Measurements from ENCODE around the gene MSRB1.
A peak's percentile ranks its signal among the peaks of the same experiment; 100 is the strongest.
"Not testable (repeated sequence)": the region's sequence is repeated elsewhere in the genome, so short reads cannot be mapped to it uniquely, and the experiment has no call there.

The MSRB1 gene

DNA sequence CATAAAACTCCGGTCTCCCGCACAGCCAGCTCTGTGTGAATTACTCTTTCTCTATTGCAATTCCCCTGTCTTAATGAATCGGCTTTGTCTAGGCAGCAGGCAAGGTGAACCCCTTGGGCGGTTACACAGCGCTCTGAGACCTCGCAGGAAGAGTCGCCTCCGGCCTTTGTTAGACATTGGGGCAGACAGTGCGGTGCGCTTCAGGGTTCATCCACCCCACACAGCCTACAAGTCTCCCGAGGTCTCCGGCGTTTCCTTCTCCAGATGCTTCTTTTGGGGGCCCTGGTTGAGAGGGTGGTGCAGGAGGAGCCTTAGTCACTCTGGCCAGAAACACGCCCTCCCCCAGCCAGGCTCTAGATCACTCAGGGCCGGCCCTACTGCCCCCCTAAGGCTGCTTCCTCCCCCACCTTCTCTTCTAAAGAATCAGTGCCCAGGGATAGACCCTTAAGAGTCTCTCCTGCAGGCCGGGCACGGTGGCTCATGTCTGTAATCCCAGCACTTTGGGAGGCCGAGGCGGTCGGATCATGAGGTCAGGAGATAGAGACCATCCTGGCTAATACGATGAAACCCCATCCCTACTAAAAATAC, 1.7 kb upstream of the MSRB1 start:
- peaks cover 30% of the 10 kb centered on the region for H3K4me1 Mint-ChIP-seq
- peaks cover 2% of the 10 kb centered on the region for H3K36me3 Mint-ChIP-seq
- H3K9me3 Mint-ChIP-seq: no peaks in the 10 kb centered on the region
- H3K4me3 Mint-ChIP-seq: peak overlapping the region; percentile 82
- H3K27me3 Mint-ChIP-seq: no peaks in the 10 kb centered on the region
- CTCF ChIA-PET: interaction anchor here (1.7 kb wide), 1 partner anchor 13 kb away, joined by 6 read pairs; no protein-coding TSS in a partner anchor
- H3K27ac Mint-ChIP-seq: peak overlapping the region; percentile 50
- no peak for DNase-seq

DNA sequence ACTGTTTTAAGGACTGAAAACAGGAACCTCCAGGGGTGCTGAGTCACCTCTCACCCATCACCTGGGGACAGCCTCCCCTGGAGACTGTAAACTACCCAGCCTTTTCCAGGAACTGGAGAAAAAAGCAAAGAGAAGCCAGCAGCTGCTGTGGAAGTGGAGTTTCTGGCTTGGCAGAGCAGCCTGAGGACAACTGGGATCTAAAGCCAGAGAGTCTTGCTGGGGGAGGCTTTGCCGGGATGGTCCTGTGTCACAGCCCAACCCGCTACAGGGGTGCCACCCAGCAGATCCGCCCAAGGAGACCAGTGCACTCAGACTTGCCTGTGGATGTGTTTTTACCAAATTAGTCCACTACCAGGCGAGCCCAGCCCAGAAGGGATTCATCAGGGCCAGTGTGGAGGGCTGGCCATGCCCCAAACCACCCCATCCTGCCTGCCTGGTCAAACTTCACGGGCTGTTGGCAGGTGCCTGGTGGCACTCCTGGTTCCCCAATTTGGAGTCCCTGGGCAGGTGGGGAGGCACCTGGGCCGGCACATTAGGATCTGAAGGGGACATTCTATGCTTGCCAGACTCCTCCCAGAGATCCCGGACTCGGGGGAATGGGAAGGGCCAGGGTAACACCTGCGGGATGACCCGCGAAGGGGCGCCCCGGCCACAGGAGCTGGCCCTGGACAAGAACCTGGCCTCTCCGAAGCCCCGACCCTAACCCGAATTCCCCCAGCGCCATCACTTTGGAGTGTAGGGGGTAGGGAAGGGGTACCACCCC, 771 bp downstream of the MSRB1 start:
- no peaks in the 10 kb centered on the region for H3K9me3 Mint-ChIP-seq
- peak; percentile 38 for DNase-seq
- peak overlapping the region; percentile 69 for H3K27ac Mint-ChIP-seq
- H3K36me3 Mint-ChIP-seq: peaks cover 2% of the 10 kb centered on the region
- no peaks in the 10 kb centered on the region for H3K27me3 Mint-ChIP-seq
- CTCF ChIA-PET: interaction anchor here (1.0 to 2.7 kb wide), 2 partner anchors 13 to 22 kb away, joined by 3 to 8 read pairs; partner anchors contain the start of gene RPS2
- peaks cover 30% of the 10 kb centered on the region for H3K4me1 Mint-ChIP-seq
- peak overlapping the region; percentile 82 for H3K4me3 Mint-ChIP-seq

DNA sequence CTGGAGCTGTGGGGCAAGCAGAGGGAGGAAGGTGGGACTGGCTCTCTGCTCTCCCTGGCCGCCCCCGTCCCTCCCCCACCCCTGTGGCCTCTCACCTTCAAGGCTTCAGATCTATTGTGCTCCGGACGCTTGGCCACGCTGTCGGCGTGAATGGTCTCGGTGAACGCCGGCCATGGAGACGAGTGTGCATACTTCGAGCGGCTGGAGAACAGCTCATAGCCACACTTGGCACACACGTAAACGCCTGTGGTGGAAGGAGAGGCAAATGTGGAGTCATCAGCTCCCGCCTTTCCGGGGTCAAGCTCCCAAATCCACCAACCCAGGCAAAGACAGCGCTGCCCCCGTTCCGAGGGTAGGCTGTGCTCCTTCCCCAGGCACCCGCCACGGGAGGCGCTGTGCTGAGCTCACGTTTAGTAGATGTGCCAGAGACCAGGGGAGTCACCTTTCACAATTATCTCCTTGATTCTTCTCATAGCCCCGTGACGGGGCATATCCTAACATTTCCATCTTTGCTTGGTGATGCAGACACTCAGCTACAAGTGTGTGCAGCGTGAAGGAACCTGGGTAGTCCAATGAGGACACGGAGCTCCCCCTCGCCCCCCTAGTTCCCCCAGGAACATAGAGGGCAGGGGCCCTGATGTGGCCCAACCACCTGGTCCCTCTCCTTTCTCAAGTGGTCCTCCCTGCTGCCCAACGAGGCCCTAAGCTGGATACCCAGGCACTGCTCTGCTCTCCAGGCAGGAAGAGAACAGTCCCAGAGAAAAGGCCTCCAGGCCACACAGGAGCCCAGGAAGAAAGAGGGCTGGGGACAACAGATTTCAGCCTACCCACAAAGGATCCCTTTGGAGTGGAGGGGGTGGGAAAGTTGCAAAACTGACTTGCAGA, 1.6 kb downstream of the MSRB1 start:
- Mint-ChIP-seq H3K27ac (peak overlapping the region; percentile 69), H3K36me3 (peaks cover 2% of the 10 kb centered on the region), H3K9me3 (no peaks in the 10 kb centered on the region), H3K27me3 (no peaks in the 10 kb centered on the region), H3K4me1 (peaks cover 30% of the 10 kb centered on the region), H3K4me3 (peak overlapping the region; percentile 82)
- DNase-seq: no peak
- CTCF ChIA-PET: interaction anchor here (0.9 to 2.7 kb wide), 3 partner anchors 9 to 23 kb away, joined by 3 to 8 read pairs (median 3); partner anchors contain the start of gene RPS2

DNA sequence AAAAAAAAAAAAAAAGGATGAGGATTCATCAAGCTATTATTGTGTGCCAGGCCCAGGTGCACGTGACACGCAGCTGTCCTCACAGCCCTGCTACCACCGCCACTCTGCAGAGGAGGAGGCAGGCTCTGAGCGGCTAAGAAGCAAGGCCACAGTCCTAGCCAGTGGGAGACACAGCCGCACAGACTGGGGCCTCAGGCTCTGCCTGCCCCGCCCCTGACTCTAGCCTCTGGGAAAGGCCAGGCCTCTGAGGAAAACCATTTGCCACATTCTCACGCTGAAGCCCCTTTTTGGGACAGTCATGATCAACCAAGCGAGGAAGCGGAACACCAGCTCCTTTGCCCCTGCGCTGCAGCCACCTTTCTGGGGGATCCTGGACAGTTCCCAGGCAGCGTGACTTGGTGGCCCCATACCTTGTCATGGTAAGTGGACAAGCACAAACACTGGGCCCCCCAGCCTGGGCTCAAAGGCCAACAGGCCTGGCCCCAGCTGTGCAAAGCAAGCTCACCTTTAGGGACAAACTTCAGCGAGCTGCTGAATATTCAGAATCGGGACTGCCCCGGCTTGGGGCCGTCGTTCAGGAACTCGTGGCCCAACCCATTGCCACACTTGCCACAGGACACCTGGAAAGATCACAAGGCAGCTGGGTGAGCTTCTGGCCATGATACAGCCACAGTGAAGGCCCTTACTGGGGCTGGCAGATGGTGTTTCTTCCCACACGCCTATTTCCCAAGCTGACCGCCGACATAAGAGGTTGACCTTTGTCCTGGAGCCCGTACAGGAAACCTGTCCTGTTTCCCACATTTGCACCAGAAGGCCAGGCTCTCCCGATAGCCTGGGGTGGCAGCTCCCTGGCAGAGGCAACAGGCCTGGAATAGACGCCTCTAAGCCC, 2.5 kb downstream of the MSRB1 start:
- Mint-ChIP-seq H3K4me3 (no peak overlapping the region), H3K9me3 (no peaks in the 10 kb centered on the region), H3K36me3 (peaks cover 2% of the 10 kb centered on the region), H3K27me3 (no peaks in the 10 kb centered on the region), H3K4me1 (peaks cover 30% of the 10 kb centered on the region), H3K27ac (no peak overlapping the region)
- no peak for DNase-seq
- CTCF ChIA-PET: interaction anchor here (0.9 to 2.7 kb wide), 2 partner anchors 8 to 12 kb away, joined by 3 to 8 read pairs; no protein-coding TSS in a partner anchor

DNA sequence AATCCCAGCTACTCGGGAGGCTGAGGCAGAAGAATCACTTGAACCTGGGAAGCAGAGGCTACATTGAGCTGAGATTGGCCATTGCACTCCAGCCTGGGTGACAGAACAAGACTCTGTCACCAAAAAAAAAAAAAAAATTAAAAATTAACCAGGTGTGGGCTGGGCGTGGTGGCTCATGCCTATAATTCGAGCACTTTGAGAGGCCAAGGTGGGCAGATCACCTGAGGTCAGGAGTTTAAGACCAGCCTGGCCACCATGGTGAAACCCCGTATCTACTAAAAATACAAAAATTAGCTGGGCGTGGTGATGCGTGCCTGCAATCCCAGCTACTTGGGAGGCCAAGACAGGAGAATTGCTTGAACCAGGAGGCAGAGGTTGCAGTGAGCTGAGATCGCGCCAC, 3.2 kb downstream of the MSRB1 start:
- not testable (repeated sequence) for H3K36me3 Mint-ChIP-seq, DNase-seq, H3K27ac Mint-ChIP-seq, H3K27me3 Mint-ChIP-seq, H3K9me3 Mint-ChIP-seq, H3K4me3 Mint-ChIP-seq
- CTCF ChIA-PET: interaction anchor here (2.7 kb wide), 1 partner anchor 11 kb away, joined by 8 read pairs; no protein-coding TSS in a partner anchor
- H3K4me1 Mint-ChIP-seq: peaks cover 30% of the 10 kb centered on the region

GRCh38 chr16:1938910-1939309, 4.1 kb downstream of the MSRB1 start:
- CTCF ChIA-PET: no interaction called here
- H3K4me3 Mint-ChIP-seq: no peak overlapping the region
- no peak for DNase-seq
- H3K27me3 Mint-ChIP-seq: no peaks in the 10 kb centered on the region
- H3K4me1 Mint-ChIP-seq: peaks cover 24% of the 10 kb centered on the region
- H3K36me3 Mint-ChIP-seq: peaks cover 2% of the 10 kb centered on the region
- no peak overlapping the region for H3K27ac Mint-ChIP-seq
- H3K9me3 Mint-ChIP-seq: no peaks in the 10 kb centered on the region

GRCh38 chr16:1938316-1938715, 4.7 kb downstream of the MSRB1 start:
- Mint-ChIP-seq H3K27me3 (peaks cover 4% of the 10 kb centered on the region), H3K9me3 (no peaks in the 10 kb centered on the region), H3K27ac (no peak overlapping the region), H3K36me3 (peaks cover 2% of the 10 kb centered on the region), H3K4me3 (no peak overlapping the region), H3K4me1 (peaks cover 18% of the 10 kb centered on the region)
- CTCF ChIA-PET: no interaction called here
- no peak for DNase-seq

DNA sequence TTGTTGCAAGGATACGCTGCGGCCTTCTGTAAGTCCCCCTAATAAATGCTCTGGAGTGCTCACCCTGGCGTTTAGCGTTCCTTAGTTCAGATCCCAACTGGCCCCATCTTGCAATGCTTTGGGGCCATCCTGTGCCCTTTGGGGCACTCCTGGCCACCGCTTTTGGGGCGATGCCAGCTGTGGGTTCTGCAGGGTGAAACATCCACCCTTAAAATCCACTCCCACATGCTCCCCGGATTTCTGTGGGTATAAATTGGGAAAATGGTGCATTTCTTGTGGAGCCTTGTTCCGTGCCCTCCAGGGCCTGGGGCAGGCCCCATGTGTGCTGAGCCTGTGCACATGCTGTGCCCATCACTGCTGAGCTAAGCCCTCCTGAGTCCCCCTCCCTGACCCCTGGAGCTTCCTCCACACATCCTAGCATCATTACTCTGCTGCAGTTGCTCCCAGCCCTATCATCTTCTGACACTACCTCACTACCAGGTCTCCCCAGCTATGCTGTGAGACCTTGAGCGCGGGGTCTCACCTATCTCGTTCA, 6.0 kb downstream of the MSRB1 start:
- Mint-ChIP-seq H3K27ac (no peak overlapping the region), H3K9me3 (no peaks in the 10 kb centered on the region), H3K36me3 (peaks cover 2% of the 10 kb centered on the region), H3K4me3 (no peak overlapping the region), H3K4me1 (peaks cover 10% of the 10 kb centered on the region), H3K27me3 (peaks cover 17% of the 10 kb centered on the region)
- CTCF ChIA-PET: interaction anchor here (1.0 kb wide), 1 partner anchor 8 kb away, joined by 4 read pairs; no protein-coding TSS in a partner anchor
- DNase-seq: no peak

GRCh38 chr16:1933097-1933661, 9.8 kb downstream of the MSRB1 start:
- H3K27ac Mint-ChIP-seq: no peak overlapping the region

DNA sequence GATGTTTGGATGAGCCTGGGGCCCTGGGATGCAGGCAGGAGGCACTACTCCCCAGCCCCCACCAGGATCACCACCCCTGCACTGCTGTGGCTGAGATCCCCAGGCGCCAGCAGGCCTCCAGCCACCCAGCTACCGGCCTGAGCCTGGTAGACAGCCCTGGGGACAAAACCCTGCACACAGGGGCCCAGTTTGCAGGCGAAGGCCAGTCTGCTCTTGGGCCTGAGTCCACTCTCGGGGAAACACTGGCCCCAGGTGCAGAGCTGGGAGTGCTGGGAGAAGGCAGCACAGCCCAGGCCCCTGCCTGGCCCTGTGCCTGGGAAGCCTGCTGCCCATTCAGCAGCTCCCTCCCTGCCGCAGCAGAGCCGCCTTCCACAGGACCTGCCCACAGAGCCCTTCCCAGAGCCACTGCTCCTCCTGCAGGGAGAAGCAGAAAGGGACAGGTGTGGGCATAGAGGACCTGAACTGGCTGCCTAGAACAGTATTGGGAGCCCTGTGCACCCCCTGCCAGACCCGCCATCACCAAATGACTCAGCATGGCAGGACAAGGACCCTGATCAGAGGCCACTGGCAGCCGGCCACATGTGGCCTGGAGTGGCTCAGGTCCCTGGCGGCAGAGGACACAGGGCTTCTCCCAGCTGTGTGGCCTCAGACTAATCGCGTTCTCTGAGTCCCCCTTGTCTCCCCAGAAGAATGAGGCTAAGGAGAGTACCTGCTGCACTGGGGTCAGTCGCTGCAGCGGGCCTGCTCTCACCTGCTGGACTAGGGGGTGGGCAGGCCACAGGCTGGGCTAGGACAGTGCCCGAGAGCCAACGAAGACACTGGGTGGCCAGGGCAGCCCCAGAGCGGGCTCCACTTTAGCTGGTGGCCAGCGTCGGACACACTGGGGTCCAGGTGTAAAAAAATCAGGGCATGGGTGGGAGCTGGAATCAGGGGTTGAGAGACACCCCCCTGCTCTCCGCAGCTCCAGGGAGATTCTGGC, 10.7 kb downstream of the MSRB1 start:
- no peak for DNase-seq
- H3K9me3 Mint-ChIP-seq: no peaks in the 10 kb centered on the region
- CTCF ChIA-PET: interaction anchor here (1.5 kb wide), 1 partner anchor 9 kb away, joined by 3 read pairs; no protein-coding TSS in a partner anchor
- no peak overlapping the region for H3K27ac Mint-ChIP-seq
- no peak overlapping the region for H3K4me3 Mint-ChIP-seq
- H3K4me1 Mint-ChIP-seq: peaks cover 4% of the 10 kb centered on the region
- peaks cover 26% of the 10 kb centered on the region for H3K27me3 Mint-ChIP-seq
- no peaks in the 10 kb centered on the region for H3K36me3 Mint-ChIP-seq

More at GRCh38 chr16:1933097-1933661, 9.8 kb downstream of the MSRB1 start:
- Mint-ChIP-seq H3K4me1 (peaks cover 4% of the 10 kb centered on the region), H3K36me3 (no peaks in the 10 kb centered on the region), H3K9me3 (no peaks in the 10 kb centered on the region), H3K27me3 (peaks cover 23% of the 10 kb centered on the region), H3K4me3 (no peak overlapping the region)
- CTCF ChIA-PET: interaction anchor here (1.5 kb wide), 1 partner anchor 8 kb away, joined by 3 read pairs; no protein-coding TSS in a partner anchor
- no peak for DNase-seq

DNA sequence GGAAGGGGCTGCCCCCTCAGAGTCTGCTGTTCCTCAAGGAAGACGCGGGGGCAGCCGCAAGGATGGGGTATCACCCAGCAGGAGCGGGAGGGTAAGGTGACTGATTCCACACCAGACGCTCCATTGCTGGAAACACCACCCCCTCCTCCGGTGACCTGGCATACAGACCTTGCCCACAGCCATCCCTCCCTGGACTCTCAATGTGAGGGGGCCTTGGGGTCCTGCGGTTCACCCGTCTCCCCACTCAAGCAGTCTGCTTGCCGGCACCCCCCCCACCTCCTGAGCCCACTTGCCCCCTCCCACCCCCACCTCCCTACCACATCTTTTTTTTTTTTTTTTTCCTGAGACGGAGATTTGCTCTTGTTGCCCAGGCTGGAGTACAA, 12.7 kb downstream of the MSRB1 start:
- Mint-ChIP-seq H3K4me3 (no peak overlapping the region), H3K4me1 (peaks cover 4% of the 10 kb centered on the region), H3K36me3 (no peaks in the 10 kb centered on the region), H3K27me3 (peaks cover 33% of the 10 kb centered on the region), H3K27ac (no peak overlapping the region), H3K9me3 (no peaks in the 10 kb centered on the region)
- no peak for DNase-seq
- CTCF ChIA-PET: interaction anchor here (0.8 to 2.5 kb wide), 3 partner anchors 10 to 68 kb away, joined by 3 to 8 read pairs (median 3); no protein-coding TSS in a partner anchor
